Glutamatergic neuron (in vitro differentiated cells): ENCODE measurements around the gene MADD. TPM values are rescaled to one million over a fixed set of nuclear protein-coding genes. Genes with fewer than 3 reads are reported as not detected.

Experiments
- DNase-seq: peaks from one replicate; pipeline ENCODE4 v3.0.0; 2022
- H3K27ac Mint-ChIP-seq: one replicate; pipeline ENCODE4 v1.8.0; 2020; ENCODE audit warnings: mild to moderate bottlenecking, mixed read lengths, inconsistent platforms; ENCODE audit not compliant: unreplicated experiment
- H3K27me3 Mint-ChIP-seq: one replicate; pipeline ENCODE4 v1.8.0; 2020; ENCODE audit warnings: mild to moderate bottlenecking, moderate library complexity, mixed read lengths, inconsistent platforms; ENCODE audit not compliant: unreplicated experiment
- H3K36me3 Mint-ChIP-seq: one replicate; pipeline ENCODE4 v1.8.0; 2020; ENCODE audit warnings: mild to moderate bottlenecking, mixed read lengths, inconsistent platforms; ENCODE audit not compliant: unreplicated experiment
- H3K4me1 Mint-ChIP-seq: one replicate; pipeline ENCODE4 v1.8.0; 2020; ENCODE audit warnings: mild to moderate bottlenecking, low read depth, mixed read lengths, inconsistent platforms; ENCODE audit not compliant: unreplicated experiment
- H3K4me3 Mint-ChIP-seq: one replicate; pipeline ENCODE4 v1.8.0; 2020; ENCODE audit warnings: mild to moderate bottlenecking, mixed read lengths, inconsistent platforms; ENCODE audit not compliant: unreplicated experiment
- H3K9me3 Mint-ChIP-seq: one replicate; pipeline ENCODE4 v1.8.0; 2020; ENCODE audit warnings: mild to moderate bottlenecking, moderate library complexity, mixed read lengths, inconsistent platforms; ENCODE audit not compliant: unreplicated experiment
- total RNA-seq: library from RNA; stranded (reverse); fragmentation: NEBNext Ultra II Directional; extraction: Animal tissue kit (Norgen Biotek cat#: 25700); gene quantifications from one replicate; pipeline ENCODE4 v1.2.1, GENCODE V29; 2021; ENCODE audit not compliant: unreplicated experiment
- TF ChIP-seq, protein P1 (sequence below): fragments of 200-600 bp; sonication (generic); IDR thresholded peaks from one replicate; pipeline ENCODE4 v1.5.0; 2021; ENCODE audit not compliant: partially characterized antibody, unreplicated experiment

MADD gene
- total RNA-seq, 1 donor from 2014 or later: 115 TPM

DNA sequence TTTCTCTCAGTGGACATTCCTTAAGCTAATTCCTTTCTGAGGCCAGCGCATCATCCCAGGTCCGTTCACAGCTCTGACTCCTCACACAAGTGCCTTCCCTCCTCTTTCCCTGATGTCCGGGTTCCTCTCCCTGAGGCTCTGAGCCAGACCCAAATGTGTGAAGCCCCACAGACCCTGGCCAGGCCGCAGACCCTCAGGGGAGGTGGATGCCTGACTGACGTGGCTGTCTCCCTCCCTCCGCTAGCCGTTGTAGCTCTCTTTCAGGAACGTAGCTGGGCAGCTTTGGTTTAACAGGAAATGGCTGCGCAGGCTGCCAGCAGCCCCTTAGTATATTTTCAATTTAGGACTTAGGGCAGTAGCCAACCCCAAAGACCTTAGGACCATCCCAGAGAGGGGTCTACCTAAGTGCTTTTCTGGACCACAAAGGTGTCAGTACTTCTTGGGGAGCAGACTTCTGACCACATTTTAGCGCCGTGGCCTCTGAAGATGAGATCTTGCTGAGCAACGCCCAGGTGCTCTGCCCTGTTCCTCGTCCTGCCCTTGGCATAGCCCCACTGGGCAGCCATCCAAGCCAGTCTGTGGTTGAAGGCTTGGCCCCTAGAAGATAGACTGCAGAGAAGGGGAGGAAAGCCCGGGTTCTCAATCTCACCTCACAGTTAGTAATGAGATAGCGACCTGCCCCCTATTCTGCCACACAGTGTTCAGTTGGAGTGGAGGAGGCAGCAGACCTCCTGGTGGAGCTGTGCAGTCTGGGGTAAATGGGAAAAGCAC lies 55.5 kb downstream of the MADD start:
- peaks cover 2% of the 10 kb centered on the region for H3K9me3 Mint-ChIP-seq
- no peak overlapping the region for H3K4me3 Mint-ChIP-seq

DNA sequence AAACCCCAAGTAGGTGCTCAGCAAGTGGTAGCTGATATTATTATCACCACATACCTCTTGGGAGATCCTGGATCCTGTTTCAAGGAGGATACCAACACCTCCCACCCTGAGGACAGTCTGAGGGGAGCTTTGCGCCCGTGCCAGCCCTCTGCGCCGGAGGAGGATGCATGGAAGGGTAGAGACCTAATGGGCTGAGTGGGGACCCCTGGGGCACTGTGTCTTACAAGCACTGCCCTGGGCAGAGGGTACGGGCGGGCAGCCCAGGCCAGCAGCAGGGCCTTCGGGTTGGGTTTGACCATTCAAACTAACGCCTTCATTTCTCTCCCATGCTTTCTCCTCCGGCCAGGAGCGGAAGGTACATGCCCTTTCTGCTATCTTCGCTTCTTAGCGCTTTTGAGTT lies 56.3 kb downstream of the MADD start:
- Mint-ChIP-seq H3K4me3 (no peak overlapping the region), H3K27me3 (no peaks in the 10 kb centered on the region), H3K9me3 (peaks cover 2% of the 10 kb centered on the region), H3K36me3 (peaks cover 13% of the 10 kb centered on the region), H3K4me1 (peaks cover 11% of the 10 kb centered on the region), H3K27ac (no peak overlapping the region)
- TF ChIP-seq, protein P1, sequence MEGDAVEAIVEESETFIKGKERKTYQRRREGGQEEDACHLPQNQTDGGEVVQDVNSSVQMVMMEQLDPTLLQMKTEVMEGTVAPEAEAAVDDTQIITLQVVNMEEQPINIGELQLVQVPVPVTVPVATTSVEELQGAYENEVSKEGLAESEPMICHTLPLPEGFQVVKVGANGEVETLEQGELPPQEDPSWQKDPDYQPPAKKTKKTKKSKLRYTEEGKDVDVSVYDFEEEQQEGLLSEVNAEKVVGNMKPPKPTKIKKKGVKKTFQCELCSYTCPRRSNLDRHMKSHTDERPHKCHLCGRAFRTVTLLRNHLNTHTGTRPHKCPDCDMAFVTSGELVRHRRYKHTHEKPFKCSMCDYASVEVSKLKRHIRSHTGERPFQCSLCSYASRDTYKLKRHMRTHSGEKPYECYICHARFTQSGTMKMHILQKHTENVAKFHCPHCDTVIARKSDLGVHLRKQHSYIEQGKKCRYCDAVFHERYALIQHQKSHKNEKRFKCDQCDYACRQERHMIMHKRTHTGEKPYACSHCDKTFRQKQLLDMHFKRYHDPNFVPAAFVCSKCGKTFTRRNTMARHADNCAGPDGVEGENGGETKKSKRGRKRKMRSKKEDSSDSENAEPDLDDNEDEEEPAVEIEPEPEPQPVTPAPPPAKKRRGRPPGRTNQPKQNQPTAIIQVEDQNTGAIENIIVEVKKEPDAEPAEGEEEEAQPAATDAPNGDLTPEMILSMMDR: no peak
- DNase-seq: no peak

More for the DNA sequence above, 55.5 kb downstream of the MADD start:
- TF ChIP-seq, protein P1: no peak
- no peak for DNase-seq
- Mint-ChIP-seq H3K4me1 (peaks cover 11% of the 10 kb centered on the region), H3K27ac (no peak overlapping the region), H3K36me3 (peaks cover 13% of the 10 kb centered on the region), H3K27me3 (no peaks in the 10 kb centered on the region)

DNA sequence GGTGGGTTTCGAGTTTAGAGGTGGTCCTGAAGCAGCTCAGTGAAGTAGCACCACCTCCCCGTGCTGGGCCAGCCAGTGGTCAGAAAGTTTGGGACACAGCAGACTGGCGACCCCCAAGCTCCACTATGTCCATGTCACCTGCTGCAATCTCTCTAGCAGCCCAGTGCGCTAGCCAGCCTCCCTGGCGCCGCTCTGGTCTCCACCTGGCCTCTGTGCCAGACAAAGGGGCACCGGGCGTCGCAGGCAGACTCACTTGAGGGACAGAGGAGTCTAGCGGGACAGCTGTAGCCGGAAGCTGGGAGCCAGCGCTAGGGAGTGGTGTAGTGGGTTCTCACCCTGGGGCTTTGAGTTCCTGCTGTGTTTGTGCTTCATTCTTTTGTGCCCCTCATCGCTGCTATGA lies 57.1 kb downstream of the MADD start:
- Mint-ChIP-seq H3K9me3 (peaks cover 1% of the 10 kb centered on the region), H3K4me1 (peaks cover 11% of the 10 kb centered on the region), H3K4me3 (no peak overlapping the region), H3K36me3 (peaks cover 6% of the 10 kb centered on the region), H3K27ac (no peak overlapping the region), H3K27me3 (no peaks in the 10 kb centered on the region)
- TF ChIP-seq, protein P1: no peak
- no peak for DNase-seq

DNA sequence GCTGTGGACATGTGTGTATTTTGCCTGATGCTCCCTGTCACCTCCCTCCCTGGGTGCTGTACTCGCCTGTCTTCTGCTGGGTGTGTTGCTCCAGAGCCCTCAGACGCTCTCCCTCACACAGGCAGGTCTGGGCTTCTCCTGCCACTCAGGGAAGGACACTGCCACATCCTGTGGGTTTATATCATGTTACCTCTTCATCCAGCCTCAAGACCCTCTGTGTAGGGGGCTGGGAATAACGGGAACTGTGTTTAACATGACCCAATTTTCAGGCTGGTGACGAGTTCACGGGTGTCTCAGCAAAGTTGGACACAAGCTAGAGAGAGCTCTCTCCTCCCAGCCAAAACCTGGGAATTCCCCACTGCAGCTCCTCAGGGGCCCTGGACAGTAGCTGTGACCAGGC lies 58.0 kb downstream of the MADD start:
- no peak for DNase-seq
- no peaks in the 10 kb centered on the region for H3K27me3 Mint-ChIP-seq
- no peak overlapping the region for H3K27ac Mint-ChIP-seq
- H3K9me3 Mint-ChIP-seq: peaks cover 1% of the 10 kb centered on the region
- H3K4me1 Mint-ChIP-seq: peaks cover 11% of the 10 kb centered on the region
- TF ChIP-seq, protein P1: no peak
- H3K4me3 Mint-ChIP-seq: no peak overlapping the region
- H3K36me3 Mint-ChIP-seq: peaks cover 6% of the 10 kb centered on the region

DNA sequence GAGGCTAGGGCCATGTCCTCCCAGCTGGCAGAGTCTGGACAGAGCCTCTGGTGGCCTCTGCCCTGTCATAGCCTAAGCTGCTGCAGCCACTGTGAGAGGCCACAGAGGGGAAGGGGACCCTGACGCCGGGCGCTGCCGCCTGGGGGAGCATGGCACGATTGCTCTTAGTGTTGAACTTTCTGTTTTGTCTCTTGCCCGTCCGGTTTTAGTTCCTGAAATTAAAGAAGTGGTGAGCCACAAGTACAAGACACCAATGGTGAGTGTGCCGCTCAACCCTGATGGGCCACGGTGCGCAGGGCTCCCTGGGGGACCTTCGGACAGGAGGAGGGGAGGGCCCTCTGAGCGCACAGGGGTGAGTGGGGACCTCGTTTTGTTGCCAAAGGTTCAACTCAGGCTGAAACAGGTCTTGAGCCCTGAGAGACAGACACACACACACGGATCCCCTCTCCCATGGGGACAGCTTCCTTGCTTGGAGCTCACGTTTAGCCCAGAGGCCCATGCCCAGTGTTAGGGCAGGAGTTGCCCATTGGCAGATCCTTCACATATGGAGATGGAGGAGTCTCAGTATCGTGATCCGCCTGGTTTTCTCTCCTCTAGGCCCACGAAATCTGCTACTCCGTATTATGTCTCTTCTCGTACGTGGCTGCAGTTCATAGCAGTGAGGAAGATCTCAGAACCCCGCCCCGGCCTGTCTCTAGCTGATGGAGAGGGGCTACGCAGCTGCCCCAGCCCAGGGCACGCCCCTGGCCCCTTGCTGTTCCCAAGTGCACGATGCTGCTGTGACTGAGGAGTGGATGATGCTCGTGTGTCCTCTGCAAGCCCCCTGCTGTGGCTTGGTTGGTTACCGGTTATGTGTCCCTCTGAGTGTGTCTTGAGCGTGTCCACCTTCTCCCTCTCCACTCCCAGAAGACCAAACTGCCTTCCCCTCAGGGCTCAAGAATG lies 58.8 kb downstream of the MADD start:
- DNase-seq: no peak
- no peak overlapping the region for H3K27ac Mint-ChIP-seq
- peaks cover 1% of the 10 kb centered on the region for H3K9me3 Mint-ChIP-seq
- TF ChIP-seq, protein P1: no peak
- no peak overlapping the region for H3K4me3 Mint-ChIP-seq
- H3K27me3 Mint-ChIP-seq: no peaks in the 10 kb centered on the region
- peaks cover 6% of the 10 kb centered on the region for H3K36me3 Mint-ChIP-seq
- H3K4me1 Mint-ChIP-seq: peaks cover 11% of the 10 kb centered on the region
